ENCODE data around the gene NINL.
"Not testable (repeated sequence)": the region's sequence is repeated elsewhere in the genome, so short reads cannot be mapped to it uniquely, and the experiment has no call there.

The NINL gene

GRCh38 chr20:25592135-25592852, 7.0 kb upstream of the NINL start:
- DNase-seq: peak in 1 of 5 experiments; percentile 21

- not testable (repeated sequence) for DNase-seq
Measured at GRCh38 chr20:25590778-25591177, 5.4 kb upstream of the NINL start.

GRCh38 chr20:25588491-25588890, 3.2 kb upstream of the NINL start:
- no peak for DNase-seq

GRCh38 chr20:25587536-25587935, 2.2 kb upstream of the NINL start:
- no peak for DNase-seq

GRCh38 chr20:25586877-25587276, 1.5 kb upstream of the NINL start:
- DNase-seq: no peak

GRCh38 chr20:25583607-25584006, 1.7 kb downstream of the NINL start:
- DNase-seq: not testable (repeated sequence)

GRCh38 chr20:25580711-25581110, 4.6 kb downstream of the NINL start:
- no peak for DNase-seq

GRCh38 chr20:25579081-25579770, 6.1 kb downstream of the NINL start:
- no peak for DNase-seq

GRCh38 chr20:25576783-25577530, 8.4 kb downstream of the NINL start:
- no peak for DNase-seq

- no peak for DNase-seq
Measured at GRCh38 chr20:25574411-25574810, 10.9 kb downstream of the NINL start.

GRCh38 chr20:25573288-25574251, 11.8 kb downstream of the NINL start:
- DNase-seq: no peak

- no peak for DNase-seq
Measured at GRCh38 chr20:25571817-25572216, 13.5 kb downstream of the NINL start.

- DNase-seq: no peak
Measured at GRCh38 chr20:25571240-25571639, 14.1 kb downstream of the NINL start.

GRCh38 chr20:25570148-25570530, 15.2 kb downstream of the NINL start:
- DNase-seq: no peak

- no peak for DNase-seq
Measured at GRCh38 chr20:25567286-25567685, 18.0 kb downstream of the NINL start.

- no peak for DNase-seq
Measured at GRCh38 chr20:25566821-25567220, 18.5 kb downstream of the NINL start.

GRCh38 chr20:25565578-25566157, 19.7 kb downstream of the NINL start:
- DNase-seq: no peak

- no peak for DNase-seq
Measured at GRCh38 chr20:25563876-25564275, 21.5 kb downstream of the NINL start.

GRCh38 chr20:25563362-25563761, 22.0 kb downstream of the NINL start:
- no peak for DNase-seq

- not testable (repeated sequence) for DNase-seq
Measured at GRCh38 chr20:25561771-25562170, 23.6 kb downstream of the NINL start.

GRCh38 chr20:25553819-25554296, 31.5 kb downstream of the NINL start:
- DNase-seq: no peak

- DNase-seq: no peak
Measured at GRCh38 chr20:25552977-25553376, 32.4 kb downstream of the NINL start.
